ENCODE measurements around the gene SLC6A11. TPM values are rescaled to one million over a fixed set of nuclear protein-coding genes. Genes with fewer than 3 reads are reported as not detected.
A peak's percentile ranks its signal among the peaks of the same experiment; 100 is the strongest.

SLC6A11 gene
- polyA plus RNA-seq, 1 donor (not counting 4 experiments of a cell fraction or from before 2014, with no cell fraction given): 9.8 TPM

DNA sequence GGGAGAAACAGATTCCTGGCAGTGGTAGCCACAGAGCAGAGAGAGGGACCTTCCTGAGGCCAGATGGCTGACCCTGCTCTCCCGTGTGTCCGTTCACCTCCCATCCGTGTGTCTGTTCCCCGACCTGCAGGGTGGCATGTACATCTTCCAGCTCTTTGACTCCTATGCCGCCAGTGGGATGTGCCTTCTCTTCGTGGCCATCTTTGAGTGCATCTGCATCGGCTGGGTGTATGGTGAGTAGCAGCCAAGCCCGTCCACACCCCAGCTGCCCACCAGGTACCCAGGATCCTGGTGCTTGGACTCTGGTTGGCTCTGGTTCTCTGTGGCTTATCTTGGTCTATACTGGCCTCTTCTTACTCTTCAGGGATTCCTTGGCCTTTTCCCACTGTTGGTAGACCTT, 117.0 kb downstream of the SLC6A11 start:
- H3K79me2 ChIP-seq (ENCODE audit: control insufficient read depth, insufficient read depth, low read length): no peaks in the 10 kb centered on the region
- peak overlapping the region; percentile 59 for H3K9ac ChIP-seq (ENCODE audit: control insufficient read depth, extremely low read depth, insufficient read depth, low read length)
- dilution Hi-C loops (cut with MboI; ENCODE audit: extremely low pct_ligation_motif_present, low sequenced_read_pairs): no loop called here
- no peaks in the 10 kb centered on the region for H3K9me1 ChIP-seq (ENCODE audit: control insufficient read depth, extremely low read depth, insufficient read depth, low read length)
- H4K20me1 ChIP-seq (ENCODE audit: control insufficient read depth, extremely low read depth, insufficient read depth, low read length): no peaks in the 10 kb centered on the region
- peak overlapping the region; percentile 51 for H3K4me2 ChIP-seq (ENCODE audit: control insufficient read depth, extremely low read depth, insufficient read depth, low read depth, low read length)
- TF ChIP-seq, protein P1, sequence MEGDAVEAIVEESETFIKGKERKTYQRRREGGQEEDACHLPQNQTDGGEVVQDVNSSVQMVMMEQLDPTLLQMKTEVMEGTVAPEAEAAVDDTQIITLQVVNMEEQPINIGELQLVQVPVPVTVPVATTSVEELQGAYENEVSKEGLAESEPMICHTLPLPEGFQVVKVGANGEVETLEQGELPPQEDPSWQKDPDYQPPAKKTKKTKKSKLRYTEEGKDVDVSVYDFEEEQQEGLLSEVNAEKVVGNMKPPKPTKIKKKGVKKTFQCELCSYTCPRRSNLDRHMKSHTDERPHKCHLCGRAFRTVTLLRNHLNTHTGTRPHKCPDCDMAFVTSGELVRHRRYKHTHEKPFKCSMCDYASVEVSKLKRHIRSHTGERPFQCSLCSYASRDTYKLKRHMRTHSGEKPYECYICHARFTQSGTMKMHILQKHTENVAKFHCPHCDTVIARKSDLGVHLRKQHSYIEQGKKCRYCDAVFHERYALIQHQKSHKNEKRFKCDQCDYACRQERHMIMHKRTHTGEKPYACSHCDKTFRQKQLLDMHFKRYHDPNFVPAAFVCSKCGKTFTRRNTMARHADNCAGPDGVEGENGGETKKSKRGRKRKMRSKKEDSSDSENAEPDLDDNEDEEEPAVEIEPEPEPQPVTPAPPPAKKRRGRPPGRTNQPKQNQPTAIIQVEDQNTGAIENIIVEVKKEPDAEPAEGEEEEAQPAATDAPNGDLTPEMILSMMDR (optimal IDR thresholded peaks at IDR 0.05 in 1 of 3, IDR thresholded peaks at IDR 0.05 in 1 of 3, conservative IDR thresholded peaks at IDR 0.05 in 1 of 3; ENCODE audit: extremely low read depth in 1 of 3, insufficient read depth in 2 of 3, low read length in 3 of 3): no peak
- TF ChIP-seq EZH2 (IDR thresholded peaks at IDR 0.05; ENCODE audit: low read length): no peak
- H2AFZ ChIP-seq (ENCODE audit: control insufficient read depth, low read length): no peak overlapping the region
- no peak for DNase-seq (ENCODE audit: low read depth, low spot score)
- H3K27ac ChIP-seq (ENCODE audit: control insufficient read depth, insufficient read depth, low read length): peak overlapping the region; percentile 86
- H3K4me3 ChIP-seq (ENCODE audit: control insufficient read depth in 2 of 3, extremely low read depth in 1 of 3, insufficient read depth in 2 of 3, low read depth in 1 of 3, low read length in 3 of 3): no peak overlapping the region
- no peaks in the 10 kb centered on the region for H3K36me3 ChIP-seq (ENCODE audit: control insufficient read depth in 2 of 2, extremely low read depth in 1 of 2, insufficient read depth in 2 of 2, low read length in 2 of 2)
- H3K9me3 ChIP-seq (ENCODE audit: control insufficient read depth, low read depth, low read length): no peaks in the 10 kb centered on the region
- H3K27me3 ChIP-seq (ENCODE audit: control insufficient read depth, extremely low read depth, insufficient read depth, low read length): no peaks in the 10 kb centered on the region
- H3K4me1 ChIP-seq (ENCODE audit: control insufficient read depth, extremely low read depth, insufficient read depth, low read length): peaks cover 48% of the 10 kb centered on the region
- FAIRE-seq: peak; percentile 39

DNA sequence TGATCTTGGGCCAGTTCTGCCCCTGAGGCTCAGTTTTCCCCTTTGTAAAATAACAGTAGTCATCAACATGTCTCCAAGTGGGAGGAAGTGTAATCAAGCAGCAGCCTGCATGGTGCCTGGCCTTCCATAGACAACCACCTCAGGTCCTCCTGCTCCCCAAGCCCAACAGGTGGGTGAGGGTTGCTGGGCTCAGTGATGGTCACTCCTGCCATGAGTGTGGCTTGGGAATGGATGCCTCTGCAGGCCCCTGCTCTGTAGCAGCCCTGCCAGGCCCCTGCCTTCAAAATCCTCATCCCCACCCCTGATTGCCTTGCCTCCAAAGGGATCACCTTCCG, 117.4 kb downstream of the SLC6A11 start:
- Histone ChIP-seq H3K9me1 (ENCODE audit: control insufficient read depth, extremely low read depth, insufficient read depth, low read length) (no peaks in the 10 kb centered on the region), H3K9me3 (ENCODE audit: control insufficient read depth, low read depth, low read length) (no peaks in the 10 kb centered on the region), H3K9ac (ENCODE audit: control insufficient read depth, extremely low read depth, insufficient read depth, low read length) (peak overlapping the region; percentile 59), H3K79me2 (ENCODE audit: control insufficient read depth, insufficient read depth, low read length) (no peaks in the 10 kb centered on the region), H3K36me3 (ENCODE audit: control insufficient read depth in 2 of 2, extremely low read depth in 1 of 2, insufficient read depth in 2 of 2, low read length in 2 of 2) (no peaks in the 10 kb centered on the region), H2AFZ (ENCODE audit: control insufficient read depth, low read length) (peak overlapping the region; percentile 27), H3K4me1 (ENCODE audit: control insufficient read depth, extremely low read depth, insufficient read depth, low read length) (peaks cover 44% of the 10 kb centered on the region), H3K27me3 (ENCODE audit: control insufficient read depth, extremely low read depth, insufficient read depth, low read length) (no peaks in the 10 kb centered on the region), H3K27ac (ENCODE audit: control insufficient read depth, insufficient read depth, low read length) (peak overlapping the region; percentile 86), H3K4me3 (ENCODE audit: control insufficient read depth in 2 of 3, extremely low read depth in 1 of 3, insufficient read depth in 2 of 3, low read depth in 1 of 3, low read length in 3 of 3) (peak overlapping the region in 1 of 3 experiments; percentile 4), H3K4me2 (ENCODE audit: control insufficient read depth, extremely low read depth, insufficient read depth, low read depth, low read length) (peak overlapping the region; percentile 51), H4K20me1 (ENCODE audit: control insufficient read depth, extremely low read depth, insufficient read depth, low read length) (no peaks in the 10 kb centered on the region)
- DNase-seq (ENCODE audit: low read depth, low spot score) (no peak), FAIRE-seq (no peak)
- TF ChIP-seq, protein P1 (optimal IDR thresholded peaks at IDR 0.05 in 1 of 3, IDR thresholded peaks at IDR 0.05 in 1 of 3, conservative IDR thresholded peaks at IDR 0.05 in 1 of 3; ENCODE audit: extremely low read depth in 1 of 3, insufficient read depth in 2 of 3, low read length in 3 of 3): no peak
- no peak for TF ChIP-seq EZH2 (IDR thresholded peaks at IDR 0.05; ENCODE audit: low read length)
- dilution Hi-C loops (cut with MboI; ENCODE audit: extremely low pct_ligation_motif_present, low sequenced_read_pairs): no loop called here
